Rectal smooth muscle tissue (tissue), 1 donor: Measurements from ENCODE around the gene PCSK6.
"Not testable (repeated sequence)": the region's sequence is repeated elsewhere in the genome, so short reads cannot be mapped to it uniquely, and the experiment has no call there.

ENCODE experiments used
- H3K27ac ChIP-seq: one replicate; pipeline ENCODE4 v1.7.0; 2013; ENCODE audit warnings: low read depth, low read length, inconsistent platforms
- H3K27me3 ChIP-seq: one replicate; pipeline ENCODE4 v1.7.0; 2013; ENCODE audit warnings: low read length; ENCODE audit not compliant: control insufficient read depth, insufficient read depth
- H3K36me3 ChIP-seq: one replicate; pipeline ENCODE4 v1.7.0; 2013; ENCODE audit warnings: low read length; ENCODE audit not compliant: control insufficient read depth, insufficient read depth
- H3K4me1 ChIP-seq: one replicate; pipeline ENCODE4 v1.7.0; 2013; ENCODE audit warnings: low read length; ENCODE audit not compliant: control insufficient read depth, insufficient read depth
- H3K4me3 ChIP-seq: one replicate; pipeline ENCODE4 v1.7.0; 2013; ENCODE audit warnings: low read length
- H3K9ac ChIP-seq: one replicate; pipeline ENCODE4 v1.7.0; 2013; ENCODE audit warnings: low read length

Gene PCSK6

GRCh38 chr15:101381671-101382212, 107.8 kb downstream of the PCSK6 start:
- H3K4me1 ChIP-seq = no peaks in the 10 kb centered on the region
- no peak overlapping the region for H3K27ac ChIP-seq

DNA sequence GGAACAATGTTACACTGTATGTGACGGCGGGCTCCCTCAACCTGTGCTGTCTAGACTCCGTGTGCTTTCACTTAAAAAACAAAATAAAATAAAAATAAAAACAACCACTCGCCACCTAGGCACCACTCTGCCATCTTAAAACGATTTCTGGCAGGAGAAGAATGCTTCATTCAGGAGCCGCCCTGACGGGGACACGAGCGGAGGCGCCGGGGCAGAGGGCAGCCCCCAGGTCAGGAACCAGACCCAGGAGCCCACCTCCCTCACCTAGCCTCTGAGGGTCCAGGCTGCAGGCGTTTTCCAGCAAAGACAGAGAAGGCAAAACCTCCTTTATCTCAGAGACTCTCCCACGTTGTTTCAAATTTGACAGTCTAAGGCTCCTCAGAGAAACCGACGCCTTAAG, 109.4 kb downstream of the PCSK6 start:
- Histone ChIP-seq H3K9ac (no peak overlapping the region), H3K4me1 (no peaks in the 10 kb centered on the region), H3K4me3 (no peak overlapping the region), H3K36me3 (no peaks in the 10 kb centered on the region), H3K27me3 (no peaks in the 10 kb centered on the region), H3K27ac (no peak overlapping the region)

More at GRCh38 chr15:101381671-101382212, 107.8 kb downstream of the PCSK6 start:
- no peaks in the 10 kb centered on the region for H3K36me3 ChIP-seq
- H3K27me3 ChIP-seq = no peaks in the 10 kb centered on the region
- no peak overlapping the region for H3K4me3 ChIP-seq
- H3K9ac ChIP-seq = no peak overlapping the region

- H3K4me3 ChIP-seq = no peak overlapping the region
- H3K27me3 ChIP-seq = no peaks in the 10 kb centered on the region
- H3K9ac ChIP-seq = no peak overlapping the region
- no peaks in the 10 kb centered on the region for H3K4me1 ChIP-seq
- no peak overlapping the region for H3K27ac ChIP-seq
- H3K36me3 ChIP-seq = peaks cover under 1% of the 10 kb centered on the region
Observed at GRCh38 chr15:101379647-101380046, 109.9 kb downstream of the PCSK6 start.

DNA sequence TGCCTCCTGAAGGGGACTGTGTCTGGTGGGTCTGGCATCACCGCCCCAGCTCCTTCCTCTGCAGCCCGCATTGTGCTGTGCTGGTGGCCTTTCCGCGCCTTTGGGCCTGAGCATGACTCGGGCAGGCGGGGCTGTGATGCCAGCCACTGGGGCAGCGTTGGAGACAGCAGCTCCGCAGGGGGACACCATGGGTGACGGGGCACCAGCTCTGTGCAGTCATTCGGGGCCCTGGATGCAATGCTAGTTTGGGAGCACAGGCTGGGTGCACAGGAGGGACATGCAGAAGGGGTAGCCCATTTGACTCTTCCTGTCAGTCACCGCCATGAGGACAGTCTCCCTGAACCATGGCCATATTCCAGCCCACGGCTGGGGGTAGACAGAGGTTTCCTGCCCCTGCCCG, 110.6 kb downstream of the PCSK6 start:
- no peak overlapping the region for H3K27ac ChIP-seq
- no peaks in the 10 kb centered on the region for H3K27me3 ChIP-seq
- peaks cover 2% of the 10 kb centered on the region for H3K36me3 ChIP-seq
- no peak overlapping the region for H3K4me3 ChIP-seq
- no peak overlapping the region for H3K9ac ChIP-seq
- no peaks in the 10 kb centered on the region for H3K4me1 ChIP-seq

GRCh38 chr15:101378171-101378755, 111.2 kb downstream of the PCSK6 start:
- Histone ChIP-seq H3K4me3 (no peak overlapping the region), H3K27me3 (no peaks in the 10 kb centered on the region), H3K4me1 (no peaks in the 10 kb centered on the region), H3K36me3 (peaks cover 2% of the 10 kb centered on the region), H3K27ac (no peak overlapping the region), H3K9ac (no peak overlapping the region)

- Histone ChIP-seq H3K4me1 (peaks cover 2% of the 10 kb centered on the region), H3K36me3 (peaks cover 2% of the 10 kb centered on the region), H3K4me3 (no peak overlapping the region), H3K9ac (no peak overlapping the region), H3K27me3 (no peaks in the 10 kb centered on the region), H3K27ac (no peak overlapping the region)
Observed at GRCh38 chr15:101376615-101377395, 112.7 kb downstream of the PCSK6 start.

DNA sequence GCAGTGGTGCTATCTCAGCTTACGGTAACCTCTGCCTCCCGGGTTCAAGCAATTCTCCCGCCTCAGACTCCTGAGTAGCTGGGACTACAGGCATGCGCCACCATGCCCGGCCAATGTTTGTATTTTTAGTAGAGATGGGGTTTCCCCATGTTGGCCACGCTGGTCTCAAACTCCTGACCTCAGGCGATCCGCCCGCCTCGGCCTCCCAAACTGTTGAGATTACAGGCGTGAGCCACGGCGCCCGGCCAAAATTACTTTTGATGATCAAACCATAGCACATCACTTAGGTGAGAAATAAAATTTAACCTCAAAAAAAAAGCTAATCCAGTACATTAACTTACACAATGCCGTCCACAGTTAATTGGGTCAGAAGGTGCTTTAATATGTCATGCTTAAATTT, 114.5 kb downstream of the PCSK6 start:
- not testable (repeated sequence) for H3K9ac ChIP-seq, H3K4me3 ChIP-seq, H3K4me1 ChIP-seq, H3K36me3 ChIP-seq, H3K27ac ChIP-seq, H3K27me3 ChIP-seq

DNA sequence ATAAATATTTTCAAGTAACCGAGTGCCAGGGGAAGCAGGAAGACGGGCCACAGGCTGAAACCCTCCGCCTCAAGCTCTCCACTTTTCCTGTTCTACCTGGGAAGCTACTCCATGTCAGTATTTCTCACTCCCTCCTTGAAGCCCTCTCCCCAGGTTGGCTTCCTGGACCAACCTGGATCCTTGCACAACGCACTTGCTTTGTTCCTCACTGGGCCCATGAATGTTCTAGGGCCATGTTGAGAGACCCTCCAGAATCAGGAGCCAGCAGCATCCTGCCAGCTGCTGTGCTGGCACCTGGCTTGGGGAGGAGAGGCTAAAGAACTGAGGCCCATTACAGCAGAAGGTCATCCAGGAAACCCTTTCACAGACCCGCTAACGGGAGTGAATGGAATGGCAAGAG, 115.2 kb downstream of the PCSK6 start:
- H3K36me3 ChIP-seq = peaks cover 2% of the 10 kb centered on the region
- H3K4me3 ChIP-seq = no peak overlapping the region
- H3K27me3 ChIP-seq = no peaks in the 10 kb centered on the region
- H3K9ac ChIP-seq = no peak overlapping the region
- H3K4me1 ChIP-seq = peaks cover 5% of the 10 kb centered on the region
- no peak overlapping the region for H3K27ac ChIP-seq

- H3K4me3 ChIP-seq = no peak overlapping the region
- no peaks in the 10 kb centered on the region for H3K27me3 ChIP-seq
- H3K36me3 ChIP-seq = peaks cover 2% of the 10 kb centered on the region
- H3K9ac ChIP-seq = no peak overlapping the region
- peaks cover 5% of the 10 kb centered on the region for H3K4me1 ChIP-seq
- H3K27ac ChIP-seq = no peak overlapping the region
Observed at GRCh38 chr15:101373577-101373976, 115.9 kb downstream of the PCSK6 start.

- no peaks in the 10 kb centered on the region for H3K27me3 ChIP-seq
- no peak overlapping the region for H3K4me3 ChIP-seq
- no peak overlapping the region for H3K27ac ChIP-seq
- peaks cover 5% of the 10 kb centered on the region for H3K4me1 ChIP-seq
- peaks cover 2% of the 10 kb centered on the region for H3K36me3 ChIP-seq
- H3K9ac ChIP-seq = no peak overlapping the region
Observed at GRCh38 chr15:101372960-101373525, 116.5 kb downstream of the PCSK6 start.

- Histone ChIP-seq H3K27ac (no peak overlapping the region), H3K36me3 (peaks cover 2% of the 10 kb centered on the region), H3K27me3 (no peaks in the 10 kb centered on the region), H3K4me1 (peaks cover 5% of the 10 kb centered on the region), H3K9ac (no peak overlapping the region), H3K4me3 (no peak overlapping the region)
Observed at GRCh38 chr15:101372149-101372577, 117.3 kb downstream of the PCSK6 start.

GRCh38 chr15:101371519-101371918, 118.0 kb downstream of the PCSK6 start:
- Histone ChIP-seq H3K4me3 (no peak overlapping the region), H3K9ac (no peak overlapping the region), H3K27ac (no peak overlapping the region), H3K36me3 (peaks cover 2% of the 10 kb centered on the region), H3K27me3 (no peaks in the 10 kb centered on the region), H3K4me1 (peaks cover 5% of the 10 kb centered on the region)
